ENCODE measurements around the gene PSME2.

Gene PSME2

DNA sequence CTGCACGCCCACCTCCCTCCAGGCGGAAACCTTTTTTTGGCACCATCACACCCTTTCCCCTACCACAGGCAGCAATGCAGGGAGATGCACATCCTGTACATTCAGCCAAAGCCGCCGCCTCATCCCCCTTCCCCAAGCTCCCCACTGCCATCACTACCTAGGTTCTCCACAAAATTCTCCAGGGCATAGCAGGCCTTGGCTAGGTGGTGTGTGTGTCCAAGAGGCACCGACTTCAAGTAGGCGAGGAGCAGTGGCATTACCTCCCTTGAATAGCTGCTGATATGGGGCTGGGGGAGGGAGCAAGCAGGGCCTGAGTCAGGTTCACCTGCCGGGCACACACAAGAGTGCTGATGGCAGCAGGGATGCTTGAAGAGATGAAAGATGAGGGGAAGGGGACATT, 38.6 kb upstream of the PSME2 start:
- H3K4me3 ChIP-seq (ENCODE audit: control insufficient read depth, low read depth, low read length) = no peak overlapping the region
- TF ChIP-seq, protein P1, sequence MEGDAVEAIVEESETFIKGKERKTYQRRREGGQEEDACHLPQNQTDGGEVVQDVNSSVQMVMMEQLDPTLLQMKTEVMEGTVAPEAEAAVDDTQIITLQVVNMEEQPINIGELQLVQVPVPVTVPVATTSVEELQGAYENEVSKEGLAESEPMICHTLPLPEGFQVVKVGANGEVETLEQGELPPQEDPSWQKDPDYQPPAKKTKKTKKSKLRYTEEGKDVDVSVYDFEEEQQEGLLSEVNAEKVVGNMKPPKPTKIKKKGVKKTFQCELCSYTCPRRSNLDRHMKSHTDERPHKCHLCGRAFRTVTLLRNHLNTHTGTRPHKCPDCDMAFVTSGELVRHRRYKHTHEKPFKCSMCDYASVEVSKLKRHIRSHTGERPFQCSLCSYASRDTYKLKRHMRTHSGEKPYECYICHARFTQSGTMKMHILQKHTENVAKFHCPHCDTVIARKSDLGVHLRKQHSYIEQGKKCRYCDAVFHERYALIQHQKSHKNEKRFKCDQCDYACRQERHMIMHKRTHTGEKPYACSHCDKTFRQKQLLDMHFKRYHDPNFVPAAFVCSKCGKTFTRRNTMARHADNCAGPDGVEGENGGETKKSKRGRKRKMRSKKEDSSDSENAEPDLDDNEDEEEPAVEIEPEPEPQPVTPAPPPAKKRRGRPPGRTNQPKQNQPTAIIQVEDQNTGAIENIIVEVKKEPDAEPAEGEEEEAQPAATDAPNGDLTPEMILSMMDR (IDR thresholded peaks at IDR 0.05; ENCODE audit: control insufficient read depth, insufficient read depth, low read depth, low read length, missing control alignments) = no peak
- no peak for DNase-seq (ENCODE audit: low read depth)

DNA sequence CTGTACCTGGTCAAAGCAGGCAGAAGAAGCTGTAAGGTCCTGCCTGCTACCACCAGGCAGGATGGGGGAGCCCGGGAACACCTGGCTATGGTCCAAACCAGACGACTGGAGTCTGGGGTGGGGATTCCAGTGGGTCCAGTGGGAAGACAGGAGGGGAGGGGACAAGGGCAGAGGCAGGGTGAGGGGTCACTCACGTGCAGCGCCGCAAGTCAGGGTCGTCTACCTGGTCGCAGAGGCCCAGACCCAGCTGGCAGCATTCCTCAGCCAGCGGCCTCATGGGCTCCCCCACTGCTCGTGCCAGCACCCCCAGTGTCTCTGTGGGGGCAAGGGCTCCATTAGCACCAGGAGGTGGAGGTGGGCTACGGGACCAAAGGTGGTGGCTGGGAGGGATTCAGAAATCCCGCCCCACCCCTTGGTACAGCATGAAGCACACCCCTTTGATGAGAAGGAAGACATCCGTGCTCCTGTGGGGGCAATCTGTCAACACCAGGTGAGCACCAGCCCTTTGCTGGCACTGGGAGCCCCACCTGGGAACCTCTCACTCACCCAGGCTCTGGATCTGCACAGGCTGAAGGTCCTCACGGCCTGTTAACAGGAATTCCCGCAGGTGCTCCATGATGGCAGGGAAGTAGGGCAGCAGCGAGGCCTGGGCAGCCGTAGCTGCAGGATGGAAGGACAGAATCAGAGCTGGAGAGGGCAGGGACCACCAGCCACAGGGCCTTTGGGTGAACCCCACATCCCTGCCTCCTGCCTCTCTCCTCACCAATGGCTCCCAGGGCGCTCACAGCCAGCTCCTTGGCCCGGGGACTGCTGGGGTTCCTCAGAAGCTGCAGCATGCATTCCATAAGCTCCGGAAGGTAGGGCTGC, 37.9 kb upstream of the PSME2 start:
- no peak for DNase-seq (ENCODE audit: low read depth)
- no peak overlapping the region for H3K4me3 ChIP-seq (ENCODE audit: control insufficient read depth, low read depth, low read length)
- TF ChIP-seq, protein P1 (IDR thresholded peaks at IDR 0.05; ENCODE audit: control insufficient read depth, insufficient read depth, low read depth, low read length, missing control alignments) = no peak

DNA sequence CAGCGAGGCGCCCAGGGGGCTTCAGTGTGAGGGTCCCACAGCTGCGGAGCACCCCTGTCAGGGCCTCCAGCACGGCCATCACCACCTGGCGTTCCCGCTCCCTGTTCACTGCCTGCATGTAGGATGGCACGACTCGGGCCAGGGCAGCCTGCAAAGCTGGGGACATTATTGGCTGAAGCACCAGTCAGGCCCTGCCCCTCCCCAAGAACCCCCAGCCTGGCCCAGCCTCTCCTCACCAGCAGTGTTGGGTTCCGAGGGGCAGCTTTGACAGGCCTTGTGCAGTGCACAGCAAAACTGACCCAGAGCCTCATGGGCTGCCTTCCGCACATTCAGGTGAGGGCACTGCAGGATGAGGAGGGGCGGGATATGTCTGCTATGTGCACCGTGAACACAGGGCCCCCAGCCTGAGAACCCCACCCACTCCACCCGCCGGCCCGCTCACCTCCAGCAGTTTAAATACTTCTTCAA, 36.6 kb upstream of the PSME2 start:
- TF ChIP-seq, protein P1 (IDR thresholded peaks at IDR 0.05; ENCODE audit: control insufficient read depth, insufficient read depth, low read depth, low read length, missing control alignments) = no peak
- DNase-seq (ENCODE audit: low read depth) = no peak
- no peak overlapping the region for H3K4me3 ChIP-seq (ENCODE audit: control insufficient read depth, low read depth, low read length)

DNA sequence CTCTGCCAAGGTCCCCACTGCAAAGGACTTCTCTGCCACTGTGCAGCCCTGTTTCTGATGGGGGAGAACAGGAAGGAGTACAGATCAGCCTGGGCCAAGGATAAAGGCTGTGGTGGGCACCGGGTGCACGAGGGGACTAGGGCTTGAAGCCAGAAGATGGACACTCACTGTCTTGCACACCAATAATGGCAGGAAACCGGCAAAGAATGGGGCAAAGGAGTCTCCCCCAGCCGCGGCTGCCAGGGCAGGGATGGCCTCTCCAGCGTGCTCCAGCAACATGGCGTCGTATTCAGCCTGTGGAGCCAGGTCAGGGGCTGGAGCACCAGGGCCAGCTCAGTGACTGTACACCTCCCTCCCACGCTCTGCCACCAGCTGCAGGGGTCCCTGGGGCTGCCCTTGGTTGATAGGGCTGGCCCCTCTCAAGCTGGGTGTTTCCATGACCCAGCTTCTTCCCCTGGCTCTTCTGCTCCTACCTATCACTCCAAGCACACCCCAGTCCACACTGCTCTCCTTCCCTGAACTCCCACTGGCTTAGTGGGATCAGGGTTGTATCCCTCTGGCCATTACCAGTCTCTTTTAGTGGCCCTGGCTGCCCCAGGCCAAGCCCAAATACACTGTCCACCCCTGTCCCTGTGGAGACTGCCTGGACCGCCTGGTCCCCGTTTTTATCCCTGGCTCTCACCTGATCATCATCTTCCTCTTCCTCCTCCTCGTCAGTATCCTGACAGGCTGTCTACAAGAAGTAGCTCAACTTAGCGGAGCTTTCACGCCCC, 35.9 kb upstream of the PSME2 start:
- TF ChIP-seq, protein P1 (IDR thresholded peaks at IDR 0.05; ENCODE audit: control insufficient read depth, insufficient read depth, low read depth, low read length, missing control alignments) = no peak
- no peak for DNase-seq (ENCODE audit: low read depth)
- H3K4me3 ChIP-seq (ENCODE audit: control insufficient read depth, low read depth, low read length) = no peak overlapping the region

DNA sequence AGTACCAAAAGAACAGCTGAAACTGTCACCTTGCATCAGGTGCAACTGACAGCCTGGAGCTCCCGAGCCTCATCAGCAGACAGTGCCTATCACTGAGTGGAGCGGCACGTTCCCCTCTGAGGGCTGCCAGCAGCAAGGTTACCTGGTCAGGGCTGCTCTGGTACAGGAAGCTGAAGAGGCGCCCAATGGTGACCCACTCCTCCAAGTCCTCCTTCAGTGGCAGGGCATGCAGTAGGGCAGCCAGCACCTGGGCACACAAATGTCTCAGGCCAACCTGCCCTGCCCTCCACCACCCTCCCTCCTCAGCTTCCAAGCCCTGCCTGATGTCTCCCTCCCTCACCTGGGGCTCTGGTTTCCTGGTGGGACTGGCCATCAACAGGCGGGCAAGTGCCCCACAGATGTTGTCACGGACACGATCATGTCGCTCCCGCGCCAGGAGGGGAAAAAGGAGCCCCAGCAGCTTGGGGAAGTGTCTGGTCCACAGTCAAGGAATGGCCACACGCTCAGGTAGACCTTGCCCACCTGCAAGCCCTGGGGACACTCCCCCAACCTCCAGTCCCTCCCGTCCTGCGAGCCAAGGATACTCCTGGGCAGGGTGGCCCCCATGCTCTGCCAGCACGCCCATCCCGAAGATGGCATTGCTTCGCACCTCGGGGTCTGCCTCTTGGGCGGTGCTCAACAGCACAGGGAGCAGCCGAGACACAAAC, 35.1 kb upstream of the PSME2 start:
- TF ChIP-seq, protein P1 (IDR thresholded peaks at IDR 0.05; ENCODE audit: control insufficient read depth, insufficient read depth, low read depth, low read length, missing control alignments) = no peak
- H3K4me3 ChIP-seq (ENCODE audit: control insufficient read depth, low read depth, low read length) = no peak overlapping the region
- no peak for DNase-seq (ENCODE audit: low read depth)

Data from AG09309 (cell line).